HEK293T (cell line): ENCODE results near the gene NHSL2.

Source experiments
- CTCF ChIA-PET: fragments of 350-600 bp; formaldehyde crosslinking; extraction: SDS; loops from one replicate; lab custom pipeline; 2021; ENCODE audit warnings: antibody characterized with exemption, inconsistent platforms; lab: Yijun Ruan, JAX
- POLR2A ChIA-PET: fragments of 350-600 bp; formaldehyde crosslinking; extraction: SDS; loops from one replicate; lab custom pipeline; 2020; ENCODE audit warnings: antibody characterized with exemption, inconsistent platforms; lab: Yijun Ruan, JAX
- DNase-seq: peaks from one replicate; pipeline ENCODE4 v3.0.0; 2012; ENCODE audit warnings: mixed read lengths; ENCODE audit errors: extremely low spot score
- ARNT ChIP-seq: fragments of 450-650 bp; IDR thresholded peaks from 2 replicates; pipeline ENCODE4 v1.6.1; 2017; ENCODE audit warnings: mild to moderate bottlenecking
- BHLHE40 ChIP-seq: fragments of 450-650 bp; IDR thresholded peaks from 2 replicates; pipeline ENCODE4 v1.6.1; 2016; ENCODE audit warnings: mild to moderate bottlenecking, moderate library complexity, borderline replicate concordance
- CTBP1 ChIP-seq: fragments of 450-650 bp; IDR thresholded peaks from 2 replicates; pipeline ENCODE4 v1.6.1; 2016; ENCODE audit warnings: borderline replicate concordance
- ELF4 ChIP-seq: fragments of 450-650 bp; IDR thresholded peaks from 2 replicates; pipeline ENCODE4 v1.6.1; 2017; ENCODE audit warnings: antibody characterized with exemption
- FOXA1 ChIP-seq: fragments of 450-650 bp; IDR thresholded peaks from 2 replicates; pipeline ENCODE4 v1.6.1; 2016; ENCODE audit warnings: mild to moderate bottlenecking
- FOXK2 ChIP-seq: fragments of 450-650 bp; IDR thresholded peaks from 2 replicates; pipeline ENCODE4 v1.6.1; 2016; ENCODE audit warnings: mild to moderate bottlenecking
- FOXM1 ChIP-seq: fragments of 450-650 bp; IDR thresholded peaks from 2 replicates; pipeline ENCODE4 v1.6.1; 2017; ENCODE audit warnings: mild to moderate bottlenecking, borderline replicate concordance
- HDGF ChIP-seq: fragments of 450-650 bp; IDR thresholded peaks from 2 replicates; pipeline ENCODE4 v1.6.1; 2017; ENCODE audit warnings: antibody characterized with exemption, borderline replicate concordance
- L3MBTL2 ChIP-seq: fragments of 450-650 bp; conservative IDR thresholded peaks from 2 replicates; pipeline ENCODE4 v1.6.1; 2016; ENCODE audit warnings: mild to moderate bottlenecking
- LEF1 ChIP-seq: fragments of 450-650 bp; IDR thresholded peaks from 2 replicates; pipeline ENCODE4 v1.6.1; 2017; ENCODE audit warnings: mild to moderate bottlenecking, borderline replicate concordance
- NFRKB ChIP-seq: fragments of 450-650 bp; IDR thresholded peaks from 2 replicates; pipeline ENCODE4 v1.6.1; 2016; ENCODE audit warnings: mild to moderate bottlenecking, moderate library complexity
- PKNOX1 ChIP-seq: fragments of 450-650 bp; IDR thresholded peaks from 2 replicates; pipeline ENCODE4 v1.6.1; 2016
- SP1 ChIP-seq: fragments of 450-650 bp; IDR thresholded peaks from 2 replicates; pipeline ENCODE4 v1.6.1; 2017
- SUZ12 ChIP-seq: fragments of 450-650 bp; IDR thresholded peaks from 2 replicates; pipeline ENCODE4 v1.6.1; 2016; ENCODE audit warnings: mild to moderate bottlenecking
- TARDBP ChIP-seq: fragments of 450-650 bp; IDR thresholded peaks from 2 replicates; pipeline ENCODE4 v1.6.1; 2016
- ZNF384 ChIP-seq: fragments of 450-650 bp; IDR thresholded peaks from 2 replicates; pipeline ENCODE4 v1.6.1; 2016

Gene NHSL2

GRCh38 chrX:72040506-72040905 is 129.9 kb downstream of the NHSL2 start:
- DNase-seq = no peak
- ChIA-PET POLR2A (interaction anchor here (5.4 kb wide), 1 partner anchor 10 kb away, joined by 40 read pairs; no protein-coding TSS in a partner anchor), CTCF (interaction anchor here (1.1 to 2.9 kb wide), 3 partner anchors 10 to 86 kb away, joined by 3 to 14 read pairs (median 4); no protein-coding TSS in a partner anchor)
- TF ChIP-seq LEF1 (no peak), CTBP1 (no peak), FOXK2 (no peak), ELF4 (no peak), FOXA1 (no peak), TARDBP (no peak), FOXM1 (no peak)

- POLR2A ChIA-PET = interaction anchor here (1.3 to 5.4 kb wide), 2 partner anchors 11 to 75 kb away, joined by 4 to 40 read pairs; no protein-coding TSS in a partner anchor
- no peak for TF ChIP-seq FOXM1
- no peak for TF ChIP-seq ARNT
- no peak for TF ChIP-seq TARDBP
- TF ChIP-seq SUZ12 = no peak
- DNase-seq = no peak
- CTCF ChIA-PET = interaction anchor here (2.9 kb wide), 1 partner anchor 19 kb away, joined by 14 read pairs; no protein-coding TSS in a partner anchor
Measured at GRCh38 chrX:72041176-72041575, 130.5 kb downstream of the NHSL2 start.

GRCh38 chrX:72041871-72042851 is 131.5 kb downstream of the NHSL2 start:
- CTCF ChIA-PET = interaction anchor here (0.7 to 2.9 kb wide), 3 partner anchors 20 to 85 kb away, joined by 3 to 14 read pairs (median 3); no protein-coding TSS in a partner anchor

GRCh38 chrX:72042852-72043248 is 132.2 kb downstream of the NHSL2 start:
- no peak for DNase-seq
- POLR2A ChIA-PET = interaction anchor here (0.7 to 5.4 kb wide), 3 partner anchors 12 to 72 kb away, joined by 3 to 40 read pairs (median 3); no protein-coding TSS in a partner anchor
- TF ChIP-seq LEF1 = no peak
- no peak for TF ChIP-seq HDGF
- no peak for TF ChIP-seq ARNT
- TF ChIP-seq ELF4 = no peak
- no peak for TF ChIP-seq CTBP1
- TF ChIP-seq SUZ12 = no peak
- no peak for TF ChIP-seq FOXA1
- TF ChIP-seq ZNF384 = no peak
- no peak for TF ChIP-seq PKNOX1
- TF ChIP-seq NFRKB = no peak
- TF ChIP-seq FOXM1 = no peak
- no peak for TF ChIP-seq FOXK2
- TF ChIP-seq BHLHE40 = no peak
- CTCF ChIA-PET = interaction anchor here (2.9 kb wide), 1 partner anchor 21 kb away, joined by 14 read pairs; no protein-coding TSS in a partner anchor

More at GRCh38 chrX:72041871-72042851, 131.5 kb downstream of the NHSL2 start:
- DNase-seq = no peak
- TF ChIP-seq LEF1 (no peak), SUZ12 (no peak), PKNOX1 (no peak), SP1 (no peak), ARNT (no peak), FOXK2 (no peak), FOXM1 (no peak), NFRKB (no peak), L3MBTL2 (no peak), BHLHE40 (no peak), FOXA1 (no peak), TARDBP (no peak)
- POLR2A ChIA-PET = interaction anchor here (0.7 to 5.4 kb wide), 4 partner anchors 12 to 74 kb away, joined by 3 to 40 read pairs (median 4); no protein-coding TSS in a partner anchor

- TF ChIP-seq FOXK2 = no peak
- TF ChIP-seq ZNF384 = no peak
- no peak for TF ChIP-seq L3MBTL2
- ChIA-PET CTCF (no interaction called here), POLR2A (interaction anchor here (0.6 kb wide), 1 partner anchor 73 kb away, joined by 3 read pairs; no protein-coding TSS in a partner anchor)
- DNase-seq = no peak
Measured at GRCh38 chrX:72043636-72044035, 133.0 kb downstream of the NHSL2 start.

GRCh38 chrX:72045141-72045540 is 134.5 kb downstream of the NHSL2 start:
- TF ChIP-seq TARDBP = no peak
- TF ChIP-seq L3MBTL2 = no peak
- TF ChIP-seq BHLHE40 = no peak
- TF ChIP-seq ELF4 = no peak
- no peak for TF ChIP-seq FOXM1
- no peak for TF ChIP-seq NFRKB
- TF ChIP-seq LEF1 = no peak
- no peak for TF ChIP-seq HDGF
- no peak for TF ChIP-seq FOXA1
- no peak for TF ChIP-seq CTBP1
- TF ChIP-seq FOXK2 = no peak
- POLR2A ChIA-PET = interaction anchor here (0.8 to 1.9 kb wide), 5 partner anchors 16 to 79 kb away, joined by 3 to 10 read pairs (median 4); no protein-coding TSS in a partner anchor
- CTCF ChIA-PET = interaction anchor here (1.7 kb wide), 1 partner anchor 23 kb away, joined by 5 read pairs; no protein-coding TSS in a partner anchor
- no peak for DNase-seq
